RWPE2 (cell line): ENCODE measurements around the gene KRT37.
"Not testable (repeated sequence)": the region's sequence is repeated elsewhere in the genome, so short reads cannot be mapped to it uniquely, and the experiment has no call there.

ENCODE experiments used
- ATAC-seq: fragments of 200-7000 bp; cut with Tn5 transposase; 3 replicates; pipeline ENCODE4 v1.9.1; 2021; ENCODE audit warnings: low read depth
- DNase-seq: peaks from one replicate; pipeline ENCODE4 v3.0.0-alpha.2; 2020; ENCODE audit warnings: low spot score
- H3K27ac ChIP-seq: fragments of 450-650 bp; 2 replicates; pipeline ENCODE4 v1.5.1; 2017; ENCODE audit warnings: mild to moderate bottlenecking; ENCODE audit not compliant: poor library complexity, severe bottlenecking
- H3K27me3 ChIP-seq: fragments of 250-450 bp; sonication (Bioruptor Pico); 2 replicates; pipeline ENCODE4 v1.5.1; 2021; ENCODE audit warnings: mild to moderate bottlenecking, moderate library complexity; ENCODE audit not compliant: insufficient read depth, poor library complexity, severe bottlenecking
- H3K36me3 ChIP-seq: fragments of 250-450 bp; sonication (Bioruptor Pico); 2 replicates; pipeline ENCODE4 v1.5.1; 2020; ENCODE audit warnings: low read depth, mild to moderate bottlenecking, moderate library complexity
- H3K4me1 ChIP-seq: fragments of 250-450 bp; sonication (Bioruptor Pico); 2 replicates; pipeline ENCODE4 v1.5.1; 2021; ENCODE audit warnings: mild to moderate bottlenecking, moderate library complexity; ENCODE audit not compliant: insufficient read depth, poor library complexity, severe bottlenecking
- H3K4me3 ChIP-seq: fragments of 250-450 bp; sonication (Bioruptor Pico); 2 replicates; pipeline ENCODE4 v1.5.1; 2021; ENCODE audit warnings: mild to moderate bottlenecking, moderate library complexity; ENCODE audit not compliant: severe bottlenecking
- H3K9me3 ChIP-seq: fragments of 250-450 bp; sonication (Bioruptor Pico); 2 replicates; pipeline ENCODE4 v1.5.1; 2021; ENCODE audit warnings: mild to moderate bottlenecking, moderate library complexity; ENCODE audit not compliant: severe bottlenecking
- TF ChIP-seq, protein P1 (sequence below): fragments of 450-650 bp; IDR thresholded peaks from one replicate; pipeline ENCODE4 v1.5.1; 2017; ENCODE audit warnings: mild to moderate bottlenecking, moderate library complexity; ENCODE audit not compliant: poor library complexity, severe bottlenecking

The KRT37 gene

GRCh38 chr17:41434005-41434404 lies 9.6 kb upstream of the KRT37 start:
- Histone ChIP-seq H3K36me3 (no peaks in the 10 kb centered on the region), H3K27me3 (no peaks in the 10 kb centered on the region), H3K4me1 (no peaks in the 10 kb centered on the region), H3K4me3 (no peak overlapping the region), H3K9me3 (no peaks in the 10 kb centered on the region), H3K27ac (no peak overlapping the region)
- DNase-seq: no peak
- TF ChIP-seq, protein P1, sequence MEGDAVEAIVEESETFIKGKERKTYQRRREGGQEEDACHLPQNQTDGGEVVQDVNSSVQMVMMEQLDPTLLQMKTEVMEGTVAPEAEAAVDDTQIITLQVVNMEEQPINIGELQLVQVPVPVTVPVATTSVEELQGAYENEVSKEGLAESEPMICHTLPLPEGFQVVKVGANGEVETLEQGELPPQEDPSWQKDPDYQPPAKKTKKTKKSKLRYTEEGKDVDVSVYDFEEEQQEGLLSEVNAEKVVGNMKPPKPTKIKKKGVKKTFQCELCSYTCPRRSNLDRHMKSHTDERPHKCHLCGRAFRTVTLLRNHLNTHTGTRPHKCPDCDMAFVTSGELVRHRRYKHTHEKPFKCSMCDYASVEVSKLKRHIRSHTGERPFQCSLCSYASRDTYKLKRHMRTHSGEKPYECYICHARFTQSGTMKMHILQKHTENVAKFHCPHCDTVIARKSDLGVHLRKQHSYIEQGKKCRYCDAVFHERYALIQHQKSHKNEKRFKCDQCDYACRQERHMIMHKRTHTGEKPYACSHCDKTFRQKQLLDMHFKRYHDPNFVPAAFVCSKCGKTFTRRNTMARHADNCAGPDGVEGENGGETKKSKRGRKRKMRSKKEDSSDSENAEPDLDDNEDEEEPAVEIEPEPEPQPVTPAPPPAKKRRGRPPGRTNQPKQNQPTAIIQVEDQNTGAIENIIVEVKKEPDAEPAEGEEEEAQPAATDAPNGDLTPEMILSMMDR: no peak
- no peak for ATAC-seq

DNA sequence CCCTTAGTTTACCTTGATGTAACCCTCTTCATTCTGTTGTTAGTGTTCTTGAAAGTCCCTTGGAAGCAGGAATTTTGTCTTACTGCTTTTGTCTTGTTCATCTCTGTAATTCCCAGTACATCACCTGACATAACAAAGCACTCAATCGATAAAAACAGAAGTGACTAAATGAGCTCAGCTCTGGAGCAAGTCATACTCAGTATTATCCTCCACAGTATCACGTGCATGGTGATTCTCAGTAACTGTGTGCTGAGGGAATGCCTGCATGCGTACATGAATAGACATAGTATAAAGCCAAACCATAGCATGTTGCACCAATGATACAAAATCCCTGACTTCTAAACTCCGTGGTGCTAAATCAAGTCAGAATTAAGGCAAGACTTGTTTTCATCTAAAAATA lies 9.2 kb upstream of the KRT37 start:
- Histone ChIP-seq H3K4me3 (no peak overlapping the region), H3K9me3 (no peaks in the 10 kb centered on the region), H3K27ac (no peak overlapping the region), H3K27me3 (no peaks in the 10 kb centered on the region), H3K4me1 (no peaks in the 10 kb centered on the region), H3K36me3 (no peaks in the 10 kb centered on the region)
- TF ChIP-seq, protein P1: no peak
- ATAC-seq: no peak
- no peak for DNase-seq

DNA sequence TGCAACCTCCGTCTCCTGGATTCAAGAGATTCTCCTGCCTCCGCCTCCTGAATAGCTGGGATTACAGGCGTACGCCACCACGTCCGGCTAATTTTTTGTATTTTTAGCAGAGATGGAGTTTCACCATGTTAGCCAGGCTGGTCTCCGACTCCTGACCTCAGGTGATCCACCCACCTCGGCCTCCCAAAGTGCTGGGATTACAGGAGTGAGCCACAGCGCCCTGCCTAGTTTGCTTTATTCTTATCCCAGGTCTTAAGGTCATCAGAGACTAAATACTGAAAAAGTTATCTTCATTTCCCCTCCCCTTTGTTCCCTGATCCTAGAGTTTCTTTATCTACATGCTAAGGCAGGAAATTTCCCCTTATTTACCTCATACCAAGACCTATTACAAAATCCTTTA lies 6.0 kb upstream of the KRT37 start:
- H3K4me3 ChIP-seq, H3K4me1 ChIP-seq, H3K27me3 ChIP-seq, H3K9me3 ChIP-seq, DNase-seq, H3K36me3 ChIP-seq, H3K27ac ChIP-seq, ATAC-seq: not testable (repeated sequence)

GRCh38 chr17:41429667-41430066 lies 5.3 kb upstream of the KRT37 start:
- H3K27me3 ChIP-seq: no peaks in the 10 kb centered on the region
- TF ChIP-seq, protein P1: no peak
- no peaks in the 10 kb centered on the region for H3K36me3 ChIP-seq
- no peak for DNase-seq
- H3K4me3 ChIP-seq: no peak overlapping the region
- H3K4me1 ChIP-seq: no peaks in the 10 kb centered on the region
- no peak for ATAC-seq
- no peaks in the 10 kb centered on the region for H3K9me3 ChIP-seq
- no peak overlapping the region for H3K27ac ChIP-seq

DNA sequence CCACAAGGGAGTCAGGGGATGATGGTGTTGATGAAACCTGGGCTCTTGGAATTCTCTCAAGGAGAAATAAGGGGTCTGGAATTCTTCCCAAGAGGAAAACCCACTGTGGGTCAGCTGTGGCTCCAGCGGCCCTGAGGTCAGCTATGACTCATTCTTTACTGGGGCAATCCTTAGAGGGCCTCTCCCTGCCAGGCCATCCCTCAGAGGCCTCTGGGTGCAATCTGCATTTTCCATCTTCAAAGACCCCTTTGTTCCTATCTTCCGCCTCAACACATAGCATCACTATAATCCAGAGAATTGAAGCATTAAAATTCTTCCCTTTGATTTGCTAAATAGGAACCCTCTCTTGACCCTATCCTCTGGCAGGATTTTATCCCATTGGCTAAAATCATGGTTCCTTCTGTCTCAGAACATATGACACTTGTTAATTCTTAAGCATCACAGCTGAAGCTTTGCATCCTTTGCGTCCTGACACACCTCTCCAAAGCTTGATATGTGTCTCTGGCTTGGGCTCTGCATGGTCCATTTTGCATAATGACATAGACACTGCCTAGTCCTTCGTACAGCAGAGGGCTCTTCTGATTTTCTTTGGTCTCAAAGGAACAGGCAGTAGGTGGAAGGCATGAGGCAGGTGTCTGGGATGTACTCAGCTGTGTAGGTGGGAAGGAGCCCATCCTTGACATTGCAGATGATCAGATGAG lies 4.4 kb upstream of the KRT37 start:
- DNase-seq: no peak

DNA sequence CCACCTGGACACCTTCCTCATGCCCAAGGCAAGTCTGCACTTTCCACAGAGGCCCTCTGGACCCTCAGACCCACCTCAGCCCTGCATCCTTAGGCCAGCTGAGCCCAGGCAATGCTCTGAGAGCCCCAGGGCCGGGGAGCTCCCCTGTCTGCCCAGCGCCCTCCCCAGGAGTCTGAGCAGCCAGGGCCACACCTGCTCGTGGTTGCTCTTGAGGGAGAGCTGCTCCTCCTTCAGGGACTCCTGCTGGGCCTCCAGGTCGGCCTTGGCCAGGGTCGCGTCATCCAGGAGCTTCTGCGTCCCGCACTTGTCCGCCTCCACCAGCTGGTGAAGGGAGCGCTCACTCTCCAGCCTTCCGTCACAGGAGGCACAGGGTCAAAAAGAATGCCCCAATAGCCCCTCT lies 1.8 kb downstream of the KRT37 start:
- DNase-seq, H3K4me3 ChIP-seq, H3K27ac ChIP-seq, H3K9me3 ChIP-seq, ATAC-seq, H3K27me3 ChIP-seq, H3K36me3 ChIP-seq: not testable (repeated sequence)
- H3K4me1 ChIP-seq: peaks cover 37% of the 10 kb centered on the region

More for the DNA sequence above, 4.4 kb upstream of the KRT37 start:
- Histone ChIP-seq H3K9me3 (no peaks in the 10 kb centered on the region), H3K36me3 (no peaks in the 10 kb centered on the region), H3K27ac (no peak overlapping the region), H3K4me1 (no peaks in the 10 kb centered on the region), H3K27me3 (no peaks in the 10 kb centered on the region), H3K4me3 (no peak overlapping the region)
- ATAC-seq: no peak
- TF ChIP-seq, protein P1: no peak
